Ishikawa (cell line): ENCODE data around the gene ESAM.

Experiments used
- CEBPB ChIP-seq: IDR thresholded peaks from 2 replicates; pipeline ENCODE4 v1.6.1; 2012
- CREB1 ChIP-seq: IDR thresholded peaks from 2 replicates; pipeline ENCODE4 v1.6.1; 2012; ENCODE audit warnings: low read depth
- EGR1 ChIP-seq: IDR thresholded peaks from 2 replicates; pipeline ENCODE4 v1.6.1; 2012
- EP300 ChIP-seq: IDR thresholded peaks from 2 replicates; pipeline ENCODE4 v1.6.1; 2012; ENCODE audit warnings: borderline replicate concordance
- RAD21 ChIP-seq: IDR thresholded peaks from 2 replicates; pipeline ENCODE4 v1.6.1; 2012; ENCODE audit warnings: low read depth

DNA sequence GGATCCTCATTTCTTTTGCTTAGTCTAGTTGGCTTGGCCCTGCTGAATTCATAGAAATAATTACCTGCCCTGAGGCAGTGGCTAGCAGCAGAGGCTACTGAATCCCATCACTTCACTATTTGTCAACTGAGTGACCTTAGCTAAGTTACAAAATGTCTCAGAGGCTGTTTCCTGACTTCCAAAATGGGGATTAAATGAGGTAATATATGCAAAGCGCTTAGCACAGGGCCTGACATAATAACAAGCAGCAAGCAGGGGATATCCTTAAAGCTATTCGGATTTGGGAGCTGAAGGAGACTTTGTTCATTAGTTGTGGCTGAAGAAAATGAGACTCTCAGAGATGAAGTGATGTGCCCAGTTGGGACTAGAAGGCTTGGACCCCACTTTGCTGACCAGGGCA lies 19.5 kb downstream of the ESAM start:
- TF ChIP-seq CREB1 (no peak), EP300 (no peak), CEBPB (no peak), RAD21 (no peak), EGR1 (no peak)
